ENCODE results near the gene CTSA.

CTSA gene

DNA sequence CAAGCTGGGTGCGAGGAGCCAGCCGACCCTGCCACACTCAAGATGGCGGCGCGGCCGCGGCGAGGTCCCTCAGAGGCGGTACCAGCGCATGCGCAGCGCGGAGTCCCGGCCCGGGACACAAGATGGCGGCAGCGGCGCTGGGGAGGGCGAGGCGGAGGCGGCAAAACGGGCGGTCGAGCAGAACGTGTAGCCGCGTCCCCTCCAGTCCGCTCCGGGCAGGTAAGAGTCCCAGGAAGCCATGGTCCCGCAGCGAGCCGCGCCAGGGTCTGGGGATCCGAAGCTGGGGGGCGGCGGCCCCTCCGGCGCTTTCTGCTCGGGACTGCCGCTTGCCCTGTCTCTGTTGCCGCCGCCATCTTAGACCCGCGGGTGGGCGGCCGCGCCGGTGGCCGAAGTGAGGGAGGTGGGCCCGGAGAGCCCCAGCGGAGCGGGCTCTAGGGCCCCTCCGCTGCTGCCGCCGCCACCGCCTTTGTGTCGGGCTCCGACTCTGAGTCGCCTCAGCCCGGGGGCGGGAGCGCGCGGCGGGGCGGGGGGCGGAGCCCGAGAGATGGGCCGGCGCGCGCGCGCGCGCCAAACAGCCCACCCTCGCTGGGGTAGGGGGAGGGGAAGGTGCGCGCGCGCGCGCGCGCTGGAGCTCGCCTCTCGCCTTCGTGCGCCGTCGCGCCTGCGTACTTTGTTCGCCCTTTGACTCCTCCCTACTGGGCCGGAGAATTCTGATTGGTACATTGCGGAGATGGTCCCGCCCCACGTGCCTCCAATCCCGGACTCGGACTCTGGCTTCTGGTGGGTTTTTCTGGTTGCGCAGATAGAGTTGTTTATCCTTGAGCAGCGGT lies 43.7 kb downstream of the CTSA start, which contains the start of gene PCIF1:
PCIF1 (plus strand) TSS at position 98 of the 830 bp plus-strand sequence. CDS start 4,317 bp downstream, outside the sequence.
- in situ Hi-C loops (cut with MboI; ENCODE audit: low sequenced_read_pairs) = no loop called here

DNA sequence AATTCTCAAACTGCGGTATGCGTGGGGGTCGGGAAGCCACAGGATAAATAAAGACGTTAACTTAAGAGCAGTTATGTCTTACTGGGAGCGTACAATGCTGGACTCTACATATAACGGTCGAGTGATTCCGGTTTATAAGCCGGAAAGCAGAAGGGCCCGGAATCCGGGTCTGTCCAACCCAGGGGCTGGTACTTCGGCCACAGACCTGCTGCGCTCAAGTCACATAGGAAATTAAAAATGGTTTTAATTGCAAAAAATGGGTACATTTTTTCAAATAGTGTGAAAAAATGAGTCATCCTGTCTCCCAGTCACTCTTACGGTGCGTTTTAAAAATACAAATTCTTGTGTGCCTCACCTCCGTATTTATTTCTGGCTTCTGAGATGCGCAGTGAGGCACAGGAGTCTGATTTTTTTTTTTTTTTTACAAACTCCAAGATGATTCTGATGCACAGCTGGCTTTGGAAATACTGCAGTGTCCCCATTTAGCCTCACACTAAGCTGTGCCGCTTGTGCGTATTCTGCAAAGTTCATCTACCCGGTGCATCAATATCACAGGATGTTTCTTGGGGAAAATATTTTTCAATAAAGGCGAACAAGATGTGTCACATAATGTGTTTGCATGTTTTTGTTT lies 44.4 kb downstream of the CTSA start:
- in situ Hi-C loops (cut with MboI; ENCODE audit: low sequenced_read_pairs) = no loop called here

DNA sequence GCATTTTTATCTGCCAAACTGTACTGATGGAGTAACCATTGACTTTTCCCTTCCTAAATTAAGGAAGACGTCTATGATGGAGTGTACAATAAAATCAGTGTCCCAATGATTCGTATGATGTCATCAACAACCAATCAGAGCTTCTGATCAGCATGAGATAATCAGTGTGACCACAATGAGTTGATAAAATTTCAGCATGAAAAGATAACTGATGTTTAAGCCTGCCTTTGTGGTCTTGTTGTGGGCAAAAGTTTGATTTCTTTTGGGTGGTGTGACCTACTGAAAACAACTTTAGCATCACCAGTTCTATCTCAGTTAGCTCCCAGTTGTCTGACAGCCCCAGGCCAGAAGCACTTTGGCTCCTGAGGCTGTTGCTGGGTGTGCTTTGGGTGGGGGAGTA lies 46.6 kb downstream of the CTSA start:
- in situ Hi-C loops (cut with MboI; ENCODE audit: low sequenced_read_pairs) = no loop called here

DNA sequence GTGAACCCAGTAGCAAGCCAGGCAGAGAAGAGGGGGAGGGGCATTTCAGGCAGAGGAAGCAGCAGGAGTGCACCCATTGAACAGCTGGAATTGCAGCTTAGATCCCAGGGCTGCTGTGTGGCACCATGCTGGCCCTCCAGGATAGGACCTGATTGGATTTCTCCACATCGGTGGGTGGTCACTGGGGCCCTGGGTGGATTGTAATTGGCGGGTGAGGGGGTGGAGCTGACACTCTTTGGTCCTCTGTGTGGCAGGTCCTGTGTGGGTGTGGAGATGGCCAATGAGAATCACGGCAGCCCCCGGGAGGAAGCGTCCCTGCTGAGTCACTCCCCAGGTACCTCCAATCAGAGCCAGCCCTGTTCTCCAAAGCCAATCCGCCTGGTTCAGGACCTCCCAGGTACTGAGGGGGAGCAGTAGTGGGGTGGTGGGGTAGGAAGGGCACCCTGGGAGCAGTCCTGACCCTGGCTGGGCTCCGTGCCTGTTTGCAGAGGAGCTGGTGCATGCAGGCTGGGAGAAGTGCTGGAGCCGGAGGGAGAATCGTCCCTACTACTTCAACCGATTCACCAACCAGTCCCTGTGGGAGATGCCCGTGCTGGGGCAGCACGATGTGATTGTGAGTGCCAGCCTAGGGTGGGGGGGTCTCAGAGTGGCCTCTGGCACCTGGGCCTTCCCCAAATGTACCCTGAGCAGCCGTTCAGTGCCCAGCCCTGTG lies 47.7 kb downstream of the CTSA start:
- in situ Hi-C loops (cut with MboI; ENCODE audit: low sequenced_read_pairs) = no loop called here

GRCh38 chr20:45940053-45940452 lies 48.9 kb downstream of the CTSA start:
- in situ Hi-C loops (cut with MboI; ENCODE audit: low sequenced_read_pairs) = no loop called here

DNA sequence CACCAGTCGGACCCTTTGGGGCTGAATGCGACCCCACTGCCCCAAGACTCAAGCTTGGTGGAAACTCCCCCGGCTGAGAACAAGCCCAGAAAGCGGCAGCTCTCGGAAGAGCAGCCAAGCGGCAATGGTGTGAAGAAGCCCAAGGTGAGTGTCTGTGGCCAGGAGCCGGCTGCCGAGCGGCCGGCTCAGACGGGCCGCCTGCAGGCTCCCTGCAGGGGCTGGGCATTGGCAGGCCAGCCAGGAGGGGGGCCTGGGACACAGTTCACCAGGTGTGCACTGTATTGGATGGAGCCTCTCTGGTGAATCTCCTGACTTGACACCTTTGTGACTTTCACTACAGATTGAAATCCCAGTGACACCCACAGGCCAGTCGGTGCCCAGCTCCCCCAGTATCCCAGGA lies 49.3 kb downstream of the CTSA start:
- in situ Hi-C loops (cut with MboI; ENCODE audit: low sequenced_read_pairs) = no loop called here

DNA sequence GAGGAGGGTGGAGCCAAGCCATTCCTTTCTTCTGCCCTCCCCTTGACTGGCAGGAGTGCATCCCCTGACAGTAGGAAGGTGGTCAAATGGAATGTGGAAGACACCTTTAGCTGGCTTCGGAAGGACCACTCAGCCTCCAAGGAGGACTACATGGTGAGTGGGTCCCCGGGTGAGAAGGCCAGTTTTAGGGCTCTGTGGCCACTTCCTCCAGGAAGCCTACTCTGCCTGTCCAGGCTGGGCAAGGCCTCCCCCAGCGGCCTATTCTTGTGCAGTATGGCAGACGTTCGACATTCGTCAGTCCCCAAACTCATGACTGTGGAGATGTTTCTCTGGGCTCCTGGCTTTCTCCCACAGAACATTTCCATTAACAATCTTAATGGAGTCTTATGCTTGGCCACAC lies 52.5 kb downstream of the CTSA start:
- in situ Hi-C loops (cut with MboI; ENCODE audit: low sequenced_read_pairs) = no loop called here

DNA sequence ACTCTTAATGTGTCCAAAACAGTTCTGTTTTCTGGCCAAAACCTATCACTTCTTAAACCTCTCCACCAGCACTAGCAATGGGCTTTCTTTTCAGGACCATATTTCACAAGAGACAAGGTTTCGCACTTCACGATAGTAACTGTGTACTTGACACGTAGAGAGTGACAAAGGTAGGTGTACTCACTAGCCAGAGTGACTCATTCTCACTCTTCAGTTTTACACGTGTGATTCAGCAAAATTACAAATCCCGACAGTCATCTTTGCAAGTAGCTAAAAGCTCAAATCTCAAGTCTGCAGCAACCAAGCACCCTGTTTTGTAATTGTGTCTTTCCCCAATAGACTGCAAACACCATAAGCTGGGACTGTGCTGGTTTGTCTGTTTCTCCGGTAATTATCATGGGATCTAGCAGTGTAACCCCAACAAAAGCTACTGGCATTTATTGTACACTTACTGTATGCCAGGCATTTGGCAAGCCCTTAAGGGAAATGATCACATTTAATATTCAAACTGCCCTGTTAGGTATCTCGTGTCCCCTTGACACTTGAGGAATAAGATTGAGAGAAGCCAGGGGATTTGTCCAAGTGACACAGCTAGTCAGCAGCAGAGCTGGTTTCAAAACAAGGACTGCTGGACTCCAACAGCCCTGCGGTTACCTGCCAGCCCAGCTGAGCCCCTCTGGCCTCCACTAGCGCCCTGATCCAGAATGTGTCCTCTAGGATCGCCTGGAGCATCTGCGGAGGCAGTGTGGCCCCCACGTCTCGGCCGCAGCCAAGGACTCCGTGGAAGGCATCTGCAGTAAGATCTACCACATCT lies 53.2 kb downstream of the CTSA start:
- in situ Hi-C loops (cut with MboI; ENCODE audit: low sequenced_read_pairs) = no loop called here

DNA sequence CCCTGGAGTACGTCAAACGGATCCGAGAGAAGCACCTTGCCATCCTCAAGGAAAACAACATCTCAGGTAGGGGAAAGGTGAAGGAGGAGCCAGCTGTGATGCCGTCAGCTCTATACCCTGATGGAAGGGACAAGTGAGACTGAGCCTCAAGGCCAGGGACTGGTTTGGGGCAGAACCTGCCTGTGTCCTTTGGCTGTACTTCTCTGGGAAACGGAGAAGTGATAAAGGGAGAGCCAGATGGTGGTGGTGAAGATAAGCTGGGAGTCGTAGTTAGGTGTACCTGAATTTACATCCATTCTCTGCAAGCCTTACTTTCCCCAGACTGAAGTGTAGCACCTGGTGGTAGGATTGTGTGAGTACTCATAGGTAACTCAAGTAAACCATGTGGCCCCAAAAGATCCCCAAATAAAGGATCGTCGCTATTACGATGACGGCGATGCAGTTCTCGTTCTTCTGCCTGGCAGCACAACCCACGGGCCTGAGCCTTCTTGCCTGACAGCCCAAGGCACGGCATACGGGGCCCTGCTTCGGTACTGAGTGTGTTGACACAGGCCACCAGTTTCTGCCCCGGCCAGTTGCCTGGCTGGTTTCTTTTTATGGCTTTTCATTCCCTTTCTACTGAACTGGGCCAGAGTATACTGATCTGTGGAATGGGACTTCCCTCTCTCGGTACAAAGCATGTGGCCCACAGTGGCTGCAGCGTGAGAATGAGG lies 54.0 kb downstream of the CTSA start:
- in situ Hi-C loops (cut with MboI; ENCODE audit: low sequenced_read_pairs) = no loop called here

- in situ Hi-C loops (cut with MboI; ENCODE audit: low sequenced_read_pairs) = no loop called here
Observed at GRCh38 chr20:45945678-45946148, 54.6 kb downstream of the CTSA start.

DNA sequence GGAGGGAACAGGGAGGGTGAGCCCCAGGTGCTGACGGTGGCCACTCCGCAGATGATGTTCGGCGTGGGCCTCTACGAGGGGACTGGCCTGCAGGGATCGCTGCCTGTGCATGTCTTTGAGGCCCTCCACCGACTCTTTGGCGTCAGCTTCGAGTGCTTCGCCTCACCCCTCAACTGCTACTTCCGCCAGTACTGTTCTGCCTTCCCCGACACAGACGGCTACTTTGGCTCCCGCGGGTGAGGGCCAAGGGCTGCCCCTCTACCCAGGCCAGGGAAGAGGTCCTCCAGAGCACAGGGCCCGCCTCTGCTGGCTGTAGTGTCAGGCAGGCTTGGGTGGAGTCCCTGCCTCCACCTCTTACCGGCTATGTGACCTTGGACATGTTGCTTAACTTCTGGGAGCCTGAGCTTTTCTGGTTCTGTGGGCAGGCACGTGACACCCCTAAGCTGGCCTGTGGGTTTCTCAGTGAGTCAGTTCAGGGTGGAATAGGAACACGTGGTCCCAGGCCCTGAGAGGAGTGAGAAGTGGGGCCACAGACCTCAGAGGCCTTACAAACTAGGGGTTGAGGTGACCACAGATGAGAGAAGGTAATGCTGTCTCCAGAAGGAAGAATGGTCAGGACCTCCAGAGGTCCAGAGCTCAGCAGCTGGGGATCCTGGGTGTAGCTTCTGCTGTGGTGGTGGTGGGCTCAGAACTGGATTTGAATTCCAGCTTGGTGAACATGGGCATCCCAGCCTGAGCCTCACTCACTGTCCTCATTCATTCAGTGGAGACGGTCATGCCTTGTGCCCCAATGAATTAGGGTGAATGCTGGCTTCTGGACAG lies 55.2 kb downstream of the CTSA start:
- in situ Hi-C loops (cut with MboI; ENCODE audit: low sequenced_read_pairs) = no loop called here

- in situ Hi-C loops (cut with MboI; ENCODE audit: low sequenced_read_pairs) = no loop called here
Observed at GRCh38 chr20:45947110-45947866, 56.2 kb downstream of the CTSA start.

DNA sequence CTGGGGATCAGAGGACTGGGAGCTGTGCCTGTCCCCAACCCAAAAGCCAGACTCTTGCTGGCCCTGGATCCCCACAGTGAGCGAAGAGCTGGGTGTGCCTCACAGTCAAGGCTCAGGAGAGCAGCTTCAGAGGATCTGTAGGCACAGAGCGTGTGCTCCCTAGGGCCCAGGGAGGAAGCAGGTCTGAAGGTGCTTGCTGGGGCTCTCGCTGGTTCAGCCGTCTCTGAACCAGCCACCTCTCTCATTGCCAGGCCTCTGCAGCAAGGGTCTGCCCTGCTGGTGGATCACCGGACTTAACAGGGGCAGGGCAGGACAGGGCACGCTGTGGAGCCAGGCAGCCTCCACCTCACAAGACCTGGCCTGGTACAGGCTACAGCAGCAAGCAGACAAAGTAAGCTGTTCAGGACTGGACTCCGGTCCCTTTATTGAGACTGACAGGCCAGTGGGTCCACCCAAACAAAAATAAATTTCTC lies 57.2 kb downstream of the CTSA start:
- in situ Hi-C loops (cut with MboI; ENCODE audit: low sequenced_read_pairs) = no loop called here
